Measurements from ENCODE around the gene ANKRD61.
A peak's percentile ranks its signal among the peaks of the same experiment; 100 is the strongest.
"Not testable (repeated sequence)": the region's sequence is repeated elsewhere in the genome, so short reads cannot be mapped to it uniquely, and the experiment has no call there.

ANKRD61 gene

GRCh38 chr7:6057316-6058129 lies 26.3 kb downstream of the ANKRD61 start:
- peak overlapping the region; percentile 96 for H3K4me3 Mint-ChIP-seq
- H3K27ac Mint-ChIP-seq: peak overlapping the region; percentile 81
- H3K36me3 Mint-ChIP-seq: peaks cover 15% of the 10 kb centered on the region
- H3K9me3 Mint-ChIP-seq: no peaks in the 10 kb centered on the region
- peaks cover 23% of the 10 kb centered on the region for H3K4me1 Mint-ChIP-seq
- no peaks in the 10 kb centered on the region for H3K27me3 Mint-ChIP-seq
- DNase-seq: no peak
- CTCF ChIA-PET: interaction anchor here (0.6 to 2.3 kb wide), 3 partner anchors 49 to 266 kb away, joined by 4 to 6 read pairs (median 5); no protein-coding TSS in a partner anchor

DNA sequence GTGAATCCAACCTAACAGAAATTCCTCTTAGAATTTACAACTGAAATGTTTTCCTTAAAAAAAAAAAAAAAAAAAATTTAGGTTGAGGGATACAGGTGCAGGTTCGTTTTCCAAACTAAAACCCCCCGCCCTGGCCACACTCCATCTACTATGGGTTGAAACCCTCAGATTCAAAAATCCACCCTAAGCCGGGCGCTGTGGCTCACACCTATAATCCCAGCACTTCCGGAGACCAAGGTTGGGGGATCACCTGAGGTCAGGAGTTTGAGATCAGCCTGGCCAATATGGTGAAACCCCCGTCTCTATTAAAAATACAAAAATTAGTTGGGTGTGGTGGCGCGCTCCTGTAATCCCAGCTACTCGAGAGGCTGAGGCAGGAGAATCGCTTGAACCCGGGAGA lies 28.8 kb downstream of the ANKRD61 start:
- DNase-seq, H3K27me3 Mint-ChIP-seq, H3K9me3 Mint-ChIP-seq, H3K36me3 Mint-ChIP-seq, H3K27ac Mint-ChIP-seq, CTCF ChIA-PET, H3K4me3 Mint-ChIP-seq: not testable (repeated sequence)
- peaks cover 23% of the 10 kb centered on the region for H3K4me1 Mint-ChIP-seq

- H3K4me3 Mint-ChIP-seq: no peak overlapping the region
- CTCF ChIA-PET: no interaction called here
- peaks cover 4% of the 10 kb centered on the region for H3K27me3 Mint-ChIP-seq
- H3K9me3 Mint-ChIP-seq: no peaks in the 10 kb centered on the region
- no peak for DNase-seq
- H3K36me3 Mint-ChIP-seq: no peaks in the 10 kb centered on the region
- no peaks in the 10 kb centered on the region for H3K4me1 Mint-ChIP-seq
- no peak overlapping the region for H3K27ac Mint-ChIP-seq
These were observed 40.2 kb downstream of the ANKRD61 start for GRCh38 chr7:6071406-6071805.

DNA sequence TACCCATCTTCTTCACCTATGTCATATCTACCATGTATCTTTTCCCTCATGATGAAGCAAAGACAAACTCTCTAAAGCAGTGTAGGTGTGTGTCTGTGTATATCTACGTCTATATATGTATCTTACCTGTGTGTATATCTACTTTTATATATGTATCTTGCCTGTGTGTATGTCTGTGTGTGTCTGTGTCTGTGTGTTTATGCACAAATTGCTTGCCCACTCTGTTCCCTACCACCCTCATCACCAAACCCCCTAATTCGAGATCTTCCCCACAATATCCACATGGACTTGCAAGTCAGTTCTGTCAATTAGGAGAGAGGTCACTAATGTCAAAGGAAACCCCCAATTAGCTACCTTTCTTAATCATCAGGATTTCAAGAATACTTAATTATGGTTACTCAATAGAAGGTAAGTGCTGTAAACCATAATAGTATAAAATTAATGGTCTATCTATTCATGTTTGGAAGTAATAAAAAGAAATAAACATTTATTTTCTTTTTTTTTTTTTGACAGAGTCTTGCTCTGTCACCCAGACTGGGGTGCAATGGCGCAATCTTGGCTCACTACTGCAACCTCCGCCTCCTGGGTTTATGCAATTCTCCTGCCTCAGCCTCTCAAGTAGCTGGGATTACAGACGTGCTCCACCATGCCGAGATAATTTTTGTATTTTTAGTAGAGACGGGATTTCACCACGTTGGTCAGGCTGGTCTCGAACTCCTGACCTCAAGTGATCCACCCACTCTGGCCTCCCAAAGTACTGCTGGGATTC lies 43.6 kb downstream of the ANKRD61 start:
- Mint-ChIP-seq H3K27ac (no peak overlapping the region), H3K4me1 (peaks cover 7% of the 10 kb centered on the region), H3K4me3 (no peak overlapping the region), H3K36me3 (no peaks in the 10 kb centered on the region), H3K9me3 (no peaks in the 10 kb centered on the region), H3K27me3 (peaks cover 4% of the 10 kb centered on the region)
- DNase-seq: no peak
- CTCF ChIA-PET: no interaction called here

GRCh38 chr7:6078548-6078947 lies 47.4 kb downstream of the ANKRD61 start:
- Mint-ChIP-seq H3K27ac (no peak overlapping the region), H3K9me3 (no peaks in the 10 kb centered on the region), H3K27me3 (no peaks in the 10 kb centered on the region), H3K4me3 (no peak overlapping the region), H3K36me3 (no peaks in the 10 kb centered on the region), H3K4me1 (peaks cover 24% of the 10 kb centered on the region)
- CTCF ChIA-PET: no interaction called here
- DNase-seq: no peak

DNA sequence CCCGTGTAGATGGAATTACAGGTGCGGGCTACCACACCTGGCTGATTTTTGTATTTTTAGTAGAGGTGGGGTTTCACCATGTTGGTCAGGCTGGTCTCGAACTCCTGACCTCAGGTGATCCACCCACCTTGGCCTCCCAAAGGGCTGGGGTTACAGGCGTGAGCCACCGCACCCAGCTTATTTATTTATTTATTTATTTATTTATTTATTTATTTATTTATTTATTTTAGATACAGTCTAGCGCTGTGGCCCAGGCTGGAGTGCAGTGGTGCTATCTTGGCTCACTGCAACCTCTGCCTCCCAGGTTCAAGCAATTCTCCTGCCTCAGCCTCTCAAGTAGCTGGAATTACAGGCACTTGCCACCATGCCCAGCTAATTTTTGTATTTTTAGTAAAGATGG lies 51.9 kb downstream of the ANKRD61 start:
- H3K4me3 Mint-ChIP-seq, DNase-seq, H3K36me3 Mint-ChIP-seq, CTCF ChIA-PET, H3K9me3 Mint-ChIP-seq, H3K27ac Mint-ChIP-seq: not testable (repeated sequence)
- peaks cover 17% of the 10 kb centered on the region for H3K4me1 Mint-ChIP-seq
- H3K27me3 Mint-ChIP-seq: peaks cover 16% of the 10 kb centered on the region
